K562 (cell line): ENCODE results near the gene PDIA5. TPM values are rescaled to one million over a fixed set of nuclear protein-coding genes. Genes with fewer than 3 reads are reported as not detected.

Experiments
- GATAD2A ChIP-seq: fragments of 450-650 bp; IDR thresholded peaks from 2 replicates; pipeline ENCODE4 v1.6.1; 2017
- PML ChIP-seq: IDR thresholded peaks from 2 replicates; pipeline ENCODE4 v1.6.1; 2012; ENCODE audit warnings: low read length, inconsistent platforms
- PURB ChIP-seq: sonication (generic); formaldehyde crosslinking; IDR thresholded peaks from 2 replicates; pipeline ENCODE4 v1.9.0; 2021; ENCODE audit warnings: low read depth, mild to moderate bottlenecking, missing genetic modification reagents
- SRSF1 ChIP-seq: fragments of 200-400 bp; formaldehyde crosslinking; IDR thresholded peaks from 2 replicates; pipeline ENCODE4 v1.6.1; 2017; ENCODE audit warnings: mild to moderate bottlenecking, low read depth, low read length, moderate library complexity
- TAL1 ChIP-seq: fragments of 450-650 bp; IDR thresholded peaks from 2 replicates; pipeline ENCODE4 v1.6.1; 2016; ENCODE audit warnings: mild to moderate bottlenecking
- ZNF696 ChIP-seq: fragments of 250-450 bp; sonication (Bioruptor Pico); conservative IDR thresholded peaks from 2 replicates; pipeline ENCODE4 v1.4.0; 2020; ENCODE audit warnings: mild to moderate bottlenecking, moderate library complexity
- polyA plus RNA-seq, 8 experiments: library from polyadenylated mRNA; depleted of rRNA in 4 of 8; stranded (reverse) in 5 of 8; unstranded in 3 of 8; fragments of >200 nt; fragmentation: Nextera tagmentation in 2 of 8; fragmentation: Illumina TruSeq in 1 of 8; extraction: Ambion mirVana in 2 of 8; extraction: Trizol in 1 of 8; gene quantifications; 2 replicates each; pipeline versions ENCODE4 v1.2.1 to v1.2.3, GENCODE V29; 2011 to 2014; ENCODE audit warnings: inconsistent platforms in 1 of 8, missing spikeins in 1 of 8
- total RNA-seq, 7 experiments: library from RNA; depleted of rRNA in 6 of 7; stranded (reverse); fragments of >200 nt in 6 of 7; fragmentation: Illumina TruSeq in 2 of 7; extraction: Trizol in 2 of 7; gene quantifications; 2 replicates each; pipeline versions ENCODE4 v1.2.1 to v1.2.3, GENCODE V29; 2011 to 2021; ENCODE audit warnings: low replicate concordance in 1 of 7
- TF ChIP-seq, protein P1 (sequence below): fragments of 200-600 bp; sonication (generic); IDR thresholded peaks from one replicate; pipeline ENCODE4 v1.6.1; 2012; ENCODE audit warnings: mild to moderate bottlenecking, low read depth, low read length, inconsistent platforms
- TF ChIP-seq, protein P2 (sequence below), 2 experiments: IDR thresholded peaks; 2 replicates each; pipeline ENCODE4 v1.6.1; 2011; ENCODE audit warnings: borderline replicate concordance in 1 of 2, control low read depth in 1 of 2, low read depth in 1 of 2, low read length in 1 of 2, mild to moderate bottlenecking in 1 of 2, mixed read lengths in 1 of 2, moderate library complexity in 1 of 2; ENCODE audit not compliant: insufficient read depth in 1 of 2, insufficient read length in 1 of 2, poor library complexity in 1 of 2, severe bottlenecking in 1 of 2; ENCODE audit errors: extremely low read depth in 1 of 2

Gene PDIA5
- total and polyA plus RNA-seq, 9 of the 15 experiments (the other 6 are each of a cell fraction or from before 2014, with no cell fraction given): 3.4 to 31.8 (median 19.6) TPM

DNA sequence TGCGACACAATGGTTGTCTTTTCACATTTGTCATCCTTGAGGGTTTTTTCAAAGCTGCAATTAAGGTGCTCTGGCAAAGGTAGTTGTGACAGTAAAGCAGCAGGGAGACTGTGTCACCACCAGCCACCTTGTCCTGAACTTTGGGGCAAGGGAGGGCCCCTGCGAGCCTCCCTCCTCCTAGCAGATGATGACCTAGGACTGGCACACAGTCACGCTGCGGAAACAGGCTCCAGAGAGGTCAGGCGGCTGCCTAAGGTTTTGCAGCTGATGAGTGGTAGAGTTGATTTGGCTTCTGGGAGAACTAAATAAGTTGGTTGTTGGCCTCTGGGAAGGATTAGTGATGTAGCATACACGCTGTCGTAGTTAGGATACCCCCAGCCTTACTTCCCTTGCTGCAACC, 62.7 kb downstream of the PDIA5 start (continued):
- TF ChIP-seq, protein P1, sequence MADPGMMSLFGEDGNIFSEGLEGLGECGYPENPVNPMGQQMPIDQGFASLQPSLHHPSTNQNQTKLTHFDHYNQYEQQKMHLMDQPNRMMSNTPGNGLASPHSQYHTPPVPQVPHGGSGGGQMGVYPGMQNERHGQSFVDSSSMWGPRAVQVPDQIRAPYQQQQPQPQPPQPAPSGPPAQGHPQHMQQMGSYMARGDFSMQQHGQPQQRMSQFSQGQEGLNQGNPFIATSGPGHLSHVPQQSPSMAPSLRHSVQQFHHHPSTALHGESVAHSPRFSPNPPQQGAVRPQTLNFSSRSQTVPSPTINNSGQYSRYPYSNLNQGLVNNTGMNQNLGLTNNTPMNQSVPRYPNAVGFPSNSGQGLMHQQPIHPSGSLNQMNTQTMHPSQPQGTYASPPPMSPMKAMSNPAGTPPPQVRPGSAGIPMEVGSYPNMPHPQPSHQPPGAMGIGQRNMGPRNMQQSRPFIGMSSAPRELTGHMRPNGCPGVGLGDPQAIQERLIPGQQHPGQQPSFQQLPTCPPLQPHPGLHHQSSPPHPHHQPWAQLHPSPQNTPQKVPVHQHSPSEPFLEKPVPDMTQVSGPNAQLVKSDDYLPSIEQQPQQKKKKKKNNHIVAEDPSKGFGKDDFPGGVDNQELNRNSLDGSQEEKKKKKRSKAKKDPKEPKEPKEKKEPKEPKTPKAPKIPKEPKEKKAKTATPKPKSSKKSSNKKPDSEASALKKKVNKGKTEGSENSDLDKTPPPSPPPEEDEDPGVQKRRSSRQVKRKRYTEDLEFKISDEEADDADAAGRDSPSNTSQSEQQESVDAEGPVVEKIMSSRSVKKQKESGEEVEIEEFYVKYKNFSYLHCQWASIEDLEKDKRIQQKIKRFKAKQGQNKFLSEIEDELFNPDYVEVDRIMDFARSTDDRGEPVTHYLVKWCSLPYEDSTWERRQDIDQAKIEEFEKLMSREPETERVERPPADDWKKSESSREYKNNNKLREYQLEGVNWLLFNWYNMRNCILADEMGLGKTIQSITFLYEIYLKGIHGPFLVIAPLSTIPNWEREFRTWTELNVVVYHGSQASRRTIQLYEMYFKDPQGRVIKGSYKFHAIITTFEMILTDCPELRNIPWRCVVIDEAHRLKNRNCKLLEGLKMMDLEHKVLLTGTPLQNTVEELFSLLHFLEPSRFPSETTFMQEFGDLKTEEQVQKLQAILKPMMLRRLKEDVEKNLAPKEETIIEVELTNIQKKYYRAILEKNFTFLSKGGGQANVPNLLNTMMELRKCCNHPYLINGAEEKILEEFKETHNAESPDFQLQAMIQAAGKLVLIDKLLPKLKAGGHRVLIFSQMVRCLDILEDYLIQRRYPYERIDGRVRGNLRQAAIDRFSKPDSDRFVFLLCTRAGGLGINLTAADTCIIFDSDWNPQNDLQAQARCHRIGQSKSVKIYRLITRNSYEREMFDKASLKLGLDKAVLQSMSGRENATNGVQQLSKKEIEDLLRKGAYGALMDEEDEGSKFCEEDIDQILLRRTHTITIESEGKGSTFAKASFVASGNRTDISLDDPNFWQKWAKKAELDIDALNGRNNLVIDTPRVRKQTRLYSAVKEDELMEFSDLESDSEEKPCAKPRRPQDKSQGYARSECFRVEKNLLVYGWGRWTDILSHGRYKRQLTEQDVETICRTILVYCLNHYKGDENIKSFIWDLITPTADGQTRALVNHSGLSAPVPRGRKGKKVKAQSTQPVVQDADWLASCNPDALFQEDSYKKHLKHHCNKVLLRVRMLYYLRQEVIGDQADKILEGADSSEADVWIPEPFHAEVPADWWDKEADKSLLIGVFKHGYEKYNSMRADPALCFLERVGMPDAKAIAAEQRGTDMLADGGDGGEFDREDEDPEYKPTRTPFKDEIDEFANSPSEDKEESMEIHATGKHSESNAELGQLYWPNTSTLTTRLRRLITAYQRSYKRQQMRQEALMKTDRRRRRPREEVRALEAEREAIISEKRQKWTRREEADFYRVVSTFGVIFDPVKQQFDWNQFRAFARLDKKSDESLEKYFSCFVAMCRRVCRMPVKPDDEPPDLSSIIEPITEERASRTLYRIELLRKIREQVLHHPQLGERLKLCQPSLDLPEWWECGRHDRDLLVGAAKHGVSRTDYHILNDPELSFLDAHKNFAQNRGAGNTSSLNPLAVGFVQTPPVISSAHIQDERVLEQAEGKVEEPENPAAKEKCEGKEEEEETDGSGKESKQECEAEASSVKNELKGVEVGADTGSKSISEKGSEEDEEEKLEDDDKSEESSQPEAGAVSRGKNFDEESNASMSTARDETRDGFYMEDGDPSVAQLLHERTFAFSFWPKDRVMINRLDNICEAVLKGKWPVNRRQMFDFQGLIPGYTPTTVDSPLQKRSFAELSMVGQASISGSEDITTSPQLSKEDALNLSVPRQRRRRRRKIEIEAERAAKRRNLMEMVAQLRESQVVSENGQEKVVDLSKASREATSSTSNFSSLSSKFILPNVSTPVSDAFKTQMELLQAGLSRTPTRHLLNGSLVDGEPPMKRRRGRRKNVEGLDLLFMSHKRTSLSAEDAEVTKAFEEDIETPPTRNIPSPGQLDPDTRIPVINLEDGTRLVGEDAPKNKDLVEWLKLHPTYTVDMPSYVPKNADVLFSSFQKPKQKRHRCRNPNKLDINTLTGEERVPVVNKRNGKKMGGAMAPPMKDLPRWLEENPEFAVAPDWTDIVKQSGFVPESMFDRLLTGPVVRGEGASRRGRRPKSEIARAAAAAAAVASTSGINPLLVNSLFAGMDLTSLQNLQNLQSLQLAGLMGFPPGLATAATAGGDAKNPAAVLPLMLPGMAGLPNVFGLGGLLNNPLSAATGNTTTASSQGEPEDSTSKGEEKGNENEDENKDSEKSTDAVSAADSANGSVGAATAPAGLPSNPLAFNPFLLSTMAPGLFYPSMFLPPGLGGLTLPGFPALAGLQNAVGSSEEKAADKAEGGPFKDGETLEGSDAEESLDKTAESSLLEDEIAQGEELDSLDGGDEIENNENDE: no peak
- no peak for TF ChIP-seq PURB (CRISPR knock-in tag)
- TF ChIP-seq PML: no peak
- TF ChIP-seq ZNF696: no peak
- TF ChIP-seq, protein P2, sequence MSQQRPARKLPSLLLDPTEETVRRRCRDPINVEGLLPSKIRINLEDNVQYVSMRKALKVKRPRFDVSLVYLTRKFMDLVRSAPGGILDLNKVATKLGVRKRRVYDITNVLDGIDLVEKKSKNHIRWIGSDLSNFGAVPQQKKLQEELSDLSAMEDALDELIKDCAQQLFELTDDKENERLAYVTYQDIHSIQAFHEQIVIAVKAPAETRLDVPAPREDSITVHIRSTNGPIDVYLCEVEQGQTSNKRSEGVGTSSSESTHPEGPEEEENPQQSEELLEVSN (IDR thresholded peaks at IDR 0.05; ENCODE audit: borderline replicate concordance in 1 of 2, extremely low read depth in 1 of 2, insufficient read depth in 1 of 2, insufficient read length in 1 of 2, low read depth in 1 of 2, low read length in 1 of 2, poor library complexity in 1 of 2, severe bottlenecking in 1 of 2): no peak
- TF ChIP-seq SRSF1: no peak
- TF ChIP-seq TAL1: no peak
- TF ChIP-seq GATAD2A: no peak
